Measurements from ENCODE around the gene MORN1.

MORN1 gene

GRCh38 chr1:2405588-2406295, 14.4 kb upstream of the MORN1 start:
- Mint-ChIP-seq H3K36me3 (peaks cover 35 to 44% of the 10 kb centered on the region in 2 donors), H3K27me3 (no peaks in the 10 kb centered on the region), H3K4me1 (peaks cover 7 to 24% of the 10 kb centered on the region in 2 donors), H3K27ac (peak overlapping the region; percentile 25), H3K9me3 (no peaks in the 10 kb centered on the region), H3K4me3 (no peak overlapping the region)
- no peak for ATAC-seq (replicated peaks)
- no peak for DNase-seq

- Mint-ChIP-seq H3K36me3 (peaks cover 43 to 48% of the 10 kb centered on the region in 2 donors), H3K27ac (no peak overlapping the region), H3K4me1 (peaks cover 9 to 17% of the 10 kb centered on the region in 2 donors), H3K27me3 (no peaks in the 10 kb centered on the region), H3K9me3 (no peaks in the 10 kb centered on the region), H3K4me3 (no peak overlapping the region)
- no peak for ATAC-seq (replicated peaks)
- no peak for DNase-seq
Observed at GRCh38 chr1:2404890-2405511, 13.6 kb upstream of the MORN1 start.

GRCh38 chr1:2404142-2404889, 13.0 kb upstream of the MORN1 start:
- peak overlapping the region; percentile 31 for H3K27ac Mint-ChIP-seq
- peaks cover 44 to 47% of the 10 kb centered on the region in 2 donors for H3K36me3 Mint-ChIP-seq
- peaks cover 9 to 12% of the 10 kb centered on the region in 2 donors for H3K4me1 Mint-ChIP-seq
- ATAC-seq (replicated peaks) (no peak), DNase-seq (no peak)
- no peaks in the 10 kb centered on the region for H3K9me3 Mint-ChIP-seq
- no peak overlapping the region for H3K4me3 Mint-ChIP-seq
- no peaks in the 10 kb centered on the region for H3K27me3 Mint-ChIP-seq

GRCh38 chr1:2403273-2403672, 11.9 kb upstream of the MORN1 start:
- peaks cover 6 to 12% of the 10 kb centered on the region in 2 donors for H3K4me1 Mint-ChIP-seq
- H3K4me3 Mint-ChIP-seq: no peak overlapping the region
- no peaks in the 10 kb centered on the region for H3K27me3 Mint-ChIP-seq
- no peak for ATAC-seq (replicated peaks)
- H3K36me3 Mint-ChIP-seq: peaks cover 40 to 46% of the 10 kb centered on the region in 2 donors
- DNase-seq: no peak
- H3K27ac Mint-ChIP-seq: no peak overlapping the region
- H3K9me3 Mint-ChIP-seq: no peaks in the 10 kb centered on the region

- peaks cover 2 to 8% of the 10 kb centered on the region in 2 donors for H3K4me1 Mint-ChIP-seq
Observed at GRCh38 chr1:2402420-2402819, 11.1 kb upstream of the MORN1 start.

GRCh38 chr1:2400950-2401649, 9.7 kb upstream of the MORN1 start:
- no peaks in the 10 kb centered on the region for H3K9me3 Mint-ChIP-seq
- H3K4me3 Mint-ChIP-seq: no peak overlapping the region
- peaks cover 42 to 47% of the 10 kb centered on the region in 2 donors for H3K36me3 Mint-ChIP-seq
- DNase-seq (no peak), ATAC-seq (replicated peaks) (peak in 1 of 2 donors; percentile 29)
- H3K27me3 Mint-ChIP-seq: no peaks in the 10 kb centered on the region
- H3K4me1 Mint-ChIP-seq: peaks cover 8 to 10% of the 10 kb centered on the region in 2 donors
- H3K27ac Mint-ChIP-seq: peak overlapping the region; percentile 54

More at GRCh38 chr1:2402420-2402819, 11.1 kb upstream of the MORN1 start:
- H3K4me3 Mint-ChIP-seq: no peak overlapping the region
- no peak overlapping the region for H3K27ac Mint-ChIP-seq
- H3K27me3 Mint-ChIP-seq: no peaks in the 10 kb centered on the region
- no peak for ATAC-seq (replicated peaks)
- no peak for DNase-seq
- no peaks in the 10 kb centered on the region for H3K9me3 Mint-ChIP-seq
- peaks cover 39 to 44% of the 10 kb centered on the region in 2 donors for H3K36me3 Mint-ChIP-seq

GRCh38 chr1:2400576-2400909, 9.2 kb upstream of the MORN1 start:
- Mint-ChIP-seq H3K9me3 (no peaks in the 10 kb centered on the region), H3K27ac (no peak overlapping the region), H3K4me3 (no peak overlapping the region)

GRCh38 chr1:2399890-2400575, 8.7 kb upstream of the MORN1 start:
- ATAC-seq (replicated peaks) (no peak), DNase-seq (no peak)
- Mint-ChIP-seq H3K4me3 (no peak overlapping the region), H3K27me3 (no peaks in the 10 kb centered on the region), H3K9me3 (no peaks in the 10 kb centered on the region), H3K4me1 (peaks cover 11 to 13% of the 10 kb centered on the region in 2 donors), H3K36me3 (peaks cover 45 to 48% of the 10 kb centered on the region in 2 donors), H3K27ac (no peak overlapping the region)

More at GRCh38 chr1:2400576-2400909, 9.2 kb upstream of the MORN1 start:
- peaks cover 9 to 10% of the 10 kb centered on the region in 2 donors for H3K4me1 Mint-ChIP-seq
- DNase-seq (no peak), ATAC-seq (replicated peaks) (no peak)
- no peaks in the 10 kb centered on the region for H3K27me3 Mint-ChIP-seq
- peaks cover 45 to 47% of the 10 kb centered on the region in 2 donors for H3K36me3 Mint-ChIP-seq

GRCh38 chr1:2398871-2399270, 7.5 kb upstream of the MORN1 start:
- Mint-ChIP-seq H3K27me3 (no peaks in the 10 kb centered on the region), H3K4me1 (peaks cover 17 to 25% of the 10 kb centered on the region in 2 donors), H3K27ac (peak overlapping the region; percentile 81), H3K36me3 (peaks cover 52 to 60% of the 10 kb centered on the region in 2 donors), H3K9me3 (no peaks in the 10 kb centered on the region), H3K4me3 (no peak overlapping the region)
- ATAC-seq (replicated peaks) (no peak), DNase-seq (no peak)

- no peaks in the 10 kb centered on the region for H3K27me3 Mint-ChIP-seq
- DNase-seq: no peak
- ATAC-seq (replicated peaks): no peak
- H3K9me3 Mint-ChIP-seq: no peaks in the 10 kb centered on the region
- no peak overlapping the region for H3K4me3 Mint-ChIP-seq
- peaks cover 30 to 40% of the 10 kb centered on the region in 2 donors for H3K4me1 Mint-ChIP-seq
- peaks cover 51 to 65% of the 10 kb centered on the region in 2 donors for H3K36me3 Mint-ChIP-seq
- peak overlapping the region; percentile 31 for H3K27ac Mint-ChIP-seq
Observed at GRCh38 chr1:2397007-2397679, 5.8 kb upstream of the MORN1 start.

GRCh38 chr1:2396476-2396875, 5.1 kb upstream of the MORN1 start:
- no peak overlapping the region for H3K4me3 Mint-ChIP-seq
- ATAC-seq (replicated peaks) (no peak), DNase-seq (no peak)
- H3K9me3 Mint-ChIP-seq: no peaks in the 10 kb centered on the region
- peaks cover 30 to 40% of the 10 kb centered on the region in 2 donors for H3K4me1 Mint-ChIP-seq
- no peaks in the 10 kb centered on the region for H3K27me3 Mint-ChIP-seq
- H3K27ac Mint-ChIP-seq: no peak overlapping the region
- H3K36me3 Mint-ChIP-seq: peaks cover 47 to 58% of the 10 kb centered on the region in 2 donors

GRCh38 chr1:2396059-2396458, 4.7 kb upstream of the MORN1 start:
- no peak overlapping the region for H3K4me3 Mint-ChIP-seq
- H3K9me3 Mint-ChIP-seq: no peaks in the 10 kb centered on the region
- H3K4me1 Mint-ChIP-seq: peaks cover 30 to 40% of the 10 kb centered on the region in 2 donors
- H3K36me3 Mint-ChIP-seq: peaks cover 45 to 55% of the 10 kb centered on the region in 2 donors
- no peak for DNase-seq
- H3K27ac Mint-ChIP-seq: no peak overlapping the region
- H3K27me3 Mint-ChIP-seq: no peaks in the 10 kb centered on the region
- no peak for ATAC-seq (replicated peaks)

- Mint-ChIP-seq H3K27ac (no peak overlapping the region), H3K36me3 (peaks cover 37 to 50% of the 10 kb centered on the region in 2 donors)
Observed at GRCh38 chr1:2395245-2395644, 3.9 kb upstream of the MORN1 start.

More at GRCh38 chr1:2395245-2395644, 3.9 kb upstream of the MORN1 start:
- H3K4me3 Mint-ChIP-seq: no peak overlapping the region
- ATAC-seq (replicated peaks) (no peak), DNase-seq (no peak)
- H3K9me3 Mint-ChIP-seq: no peaks in the 10 kb centered on the region
- H3K27me3 Mint-ChIP-seq: no peaks in the 10 kb centered on the region
- peaks cover 29 to 46% of the 10 kb centered on the region in 2 donors for H3K4me1 Mint-ChIP-seq
